ENCODE data around the gene EGFR.

Gene EGFR

GRCh38 chr7:55212176-55212575 lies 193.4 kb downstream of the EGFR start:
- DNase-seq (ENCODE audit: low spot score): no peak

- peak; percentile 30 for DNase-seq (ENCODE audit: low spot score)
Observed at GRCh38 chr7:55212838-55213237, 194.0 kb downstream of the EGFR start.

- DNase-seq (ENCODE audit: low spot score): peak; percentile 30
Observed at GRCh38 chr7:55214707-55215106, 195.9 kb downstream of the EGFR start.

GRCh38 chr7:55223023-55223422 lies 204.2 kb downstream of the EGFR start:
- DNase-seq (ENCODE audit: low spot score): no peak

- no peak for DNase-seq (ENCODE audit: low spot score)
Observed at GRCh38 chr7:55224111-55224510, 205.3 kb downstream of the EGFR start.

- no peak for DNase-seq (ENCODE audit: low spot score)
Observed at GRCh38 chr7:55224810-55225209, 206.0 kb downstream of the EGFR start.

GRCh38 chr7:55230014-55230413 lies 211.2 kb downstream of the EGFR start:
- no peak for DNase-seq (ENCODE audit: low spot score)

- no peak for DNase-seq (ENCODE audit: low spot score)
Observed at GRCh38 chr7:55231736-55232280, 213.0 kb downstream of the EGFR start.

- DNase-seq (ENCODE audit: low spot score): no peak
Observed at GRCh38 chr7:55233001-55233400, 214.2 kb downstream of the EGFR start.

- DNase-seq (ENCODE audit: low spot score): no peak
Observed at GRCh38 chr7:55234408-55234807, 215.6 kb downstream of the EGFR start.

- no peak for DNase-seq (ENCODE audit: low spot score)
Observed at GRCh38 chr7:55235115-55235514, 216.3 kb downstream of the EGFR start.

- DNase-seq (ENCODE audit: low spot score): no peak
Observed at GRCh38 chr7:55235801-55236200, 217.0 kb downstream of the EGFR start.

GRCh38 chr7:55236476-55236875 lies 217.7 kb downstream of the EGFR start:
- no peak for DNase-seq (ENCODE audit: low spot score)

GRCh38 chr7:55237156-55237893 lies 218.5 kb downstream of the EGFR start:
- DNase-seq (ENCODE audit: low spot score): no peak

GRCh38 chr7:55239406-55239805 lies 220.6 kb downstream of the EGFR start:
- DNase-seq (ENCODE audit: low spot score): no peak

GRCh38 chr7:55240418-55241142 lies 221.8 kb downstream of the EGFR start:
- no peak for DNase-seq (ENCODE audit: low spot score)

- no peak for DNase-seq (ENCODE audit: low spot score)
Observed at GRCh38 chr7:55241958-55242357, 223.1 kb downstream of the EGFR start.

GRCh38 chr7:55242613-55243012 lies 223.8 kb downstream of the EGFR start:
- no peak for DNase-seq (ENCODE audit: low spot score)

GRCh38 chr7:55244006-55244745 lies 225.4 kb downstream of the EGFR start:
- no peak for DNase-seq (ENCODE audit: low spot score)

GRCh38 chr7:55245271-55245723 lies 226.5 kb downstream of the EGFR start:
- DNase-seq (ENCODE audit: low spot score): peak; percentile 85

- no peak for DNase-seq (ENCODE audit: low spot score)
Observed at GRCh38 chr7:55246171-55246570, 227.4 kb downstream of the EGFR start.

GRCh38 chr7:55247428-55247827 lies 228.6 kb downstream of the EGFR start:
- DNase-seq (ENCODE audit: low spot score): no peak

GRCh38 chr7:55248526-55248925 lies 229.7 kb downstream of the EGFR start:
- no peak for DNase-seq (ENCODE audit: low spot score)
